SK-N-SH treated with all-trans-retinoic acid at 6 μM for 48 hours (cell line): ENCODE measurements around the gene ELOVL2.

Experiments used
- ATAC-seq: fragments of 200-7000 bp; cut with Tn5 transposase; 3 replicates; pipeline ENCODE4 v1.9.1; 2020; ENCODE audit warnings: mild to moderate bottlenecking, moderate library complexity
- BACH2 ChIP-seq: fragments of 250-450 bp; sonication (Bioruptor Pico); IDR thresholded peaks from 2 replicates; pipeline ENCODE4 v1.9.0; 2021; ENCODE audit warnings: mild to moderate bottlenecking, borderline replicate concordance
- CSDC2 ChIP-seq: fragments of 250-450 bp; sonication (Bioruptor Pico); IDR thresholded peaks from 2 replicates; pipeline ENCODE4 v1.5.0; 2020; ENCODE audit warnings: mild to moderate bottlenecking, moderate library complexity
- CSRNP3 ChIP-seq: fragments of 250-450 bp; sonication (Bioruptor Pico); IDR thresholded peaks from 2 replicates; pipeline ENCODE4 v1.5.1; 2021; ENCODE audit warnings: mild to moderate bottlenecking, moderate library complexity
- ESRRG ChIP-seq: fragments of 250-450 bp; sonication (Bioruptor Pico); IDR thresholded peaks from 2 replicates; pipeline ENCODE4 v1.6.1; 2021; ENCODE audit warnings: mild to moderate bottlenecking
- GLIS3 ChIP-seq: fragments of 250-450 bp; sonication (Bioruptor Pico); IDR thresholded peaks from 2 replicates; pipeline ENCODE4 v1.5.0; 2020; ENCODE audit warnings: mild to moderate bottlenecking, moderate library complexity
- ISL1 ChIP-seq: fragments of 250-450 bp; sonication (Bioruptor Pico); IDR thresholded peaks from 2 replicates; pipeline ENCODE4 v2.1.2; 2022; ENCODE audit warnings: mild to moderate bottlenecking, moderate library complexity
- OSR1 ChIP-seq: fragments of 250-450 bp; sonication (Bioruptor Pico); IDR thresholded peaks from 2 replicates; pipeline ENCODE4 v1.8.0; 2022; ENCODE audit warnings: moderate library complexity, mild to moderate bottlenecking, inconsistent platforms
- PATZ1 ChIP-seq: fragments of 250-450 bp; sonication (Bioruptor Pico); IDR thresholded peaks from 2 replicates; pipeline ENCODE4 v1.8.0; 2020; ENCODE audit warnings: mild to moderate bottlenecking, moderate library complexity, borderline replicate concordance
- PPARA ChIP-seq: fragments of 250-450 bp; sonication (Bioruptor Pico); IDR thresholded peaks from 2 replicates; pipeline ENCODE4 v1.5.0; 2020; ENCODE audit warnings: mild to moderate bottlenecking, borderline replicate concordance
- RARB ChIP-seq: fragments of 250-450 bp; sonication (Bioruptor Pico); IDR thresholded peaks from 2 replicates; pipeline ENCODE4 v1.8.0; 2021; ENCODE audit warnings: mild to moderate bottlenecking, moderate library complexity
- SNAI2 ChIP-seq: fragments of 250-450 bp; sonication (Bioruptor Pico); IDR thresholded peaks from 2 replicates; pipeline ENCODE4 v1.5.0; 2020; ENCODE audit warnings: mild to moderate bottlenecking, moderate library complexity
- TCF4 ChIP-seq: fragments of 250-450 bp; sonication (Bioruptor Pico); IDR thresholded peaks from 2 replicates; pipeline ENCODE4 v1.8.0; 2021; ENCODE audit warnings: mild to moderate bottlenecking, moderate library complexity, borderline replicate concordance
- TOX ChIP-seq: fragments of 250-450 bp; sonication (Bioruptor Pico); IDR thresholded peaks from 2 replicates; pipeline ENCODE4 v1.8.0; 2021; ENCODE audit warnings: mild to moderate bottlenecking, moderate library complexity, borderline replicate concordance
- TSHZ2 ChIP-seq: fragments of 250-450 bp; sonication (Bioruptor Pico); IDR thresholded peaks from 2 replicates; pipeline ENCODE4 v1.5.0; 2020; ENCODE audit warnings: mild to moderate bottlenecking, moderate library complexity
- ZC3H10 ChIP-seq: fragments of 250-450 bp; sonication (Bioruptor Pico); IDR thresholded peaks from 2 replicates; pipeline ENCODE4 v1.5.1; 2021; ENCODE audit warnings: mild to moderate bottlenecking, moderate library complexity
- ZFP3 ChIP-seq: fragments of 250-450 bp; sonication (Bioruptor Pico); IDR thresholded peaks from 2 replicates; pipeline ENCODE4 v1.5.0; 2020; ENCODE audit warnings: mild to moderate bottlenecking, moderate library complexity
- ZFP30 ChIP-seq: fragments of 450-650 bp; formaldehyde crosslinking; IDR thresholded peaks from 2 replicates; pipeline ENCODE4 v1.5.0; 2022; ENCODE audit warnings: mild to moderate bottlenecking, moderate library complexity
- ZNF565 ChIP-seq: fragments of 450-650 bp; formaldehyde crosslinking; conservative IDR thresholded peaks from 2 replicates; pipeline ENCODE4 v1.5.0; 2020; ENCODE audit warnings: low read depth, mild to moderate bottlenecking, moderate library complexity
- ZNF8 ChIP-seq: fragments of 450-650 bp; formaldehyde crosslinking; IDR thresholded peaks from 2 replicates; pipeline ENCODE4 v1.5.0; 2020; ENCODE audit warnings: mild to moderate bottlenecking, moderate library complexity
- TF ChIP-seq, protein P1 (sequence below): fragments of 250-450 bp; sonication (Bioruptor Pico); IDR thresholded peaks from 2 replicates; pipeline ENCODE4 v1.8.0; 2021; ENCODE audit warnings: low read depth, mild to moderate bottlenecking, moderate library complexity, borderline replicate concordance
- TF ChIP-seq, protein P2 (sequence below): fragments of 250-450 bp; sonication (Bioruptor Pico); IDR thresholded peaks from 2 replicates; pipeline ENCODE4 v1.5.1; 2020; ENCODE audit warnings: low read depth, mild to moderate bottlenecking, moderate library complexity

The ELOVL2 gene

DNA sequence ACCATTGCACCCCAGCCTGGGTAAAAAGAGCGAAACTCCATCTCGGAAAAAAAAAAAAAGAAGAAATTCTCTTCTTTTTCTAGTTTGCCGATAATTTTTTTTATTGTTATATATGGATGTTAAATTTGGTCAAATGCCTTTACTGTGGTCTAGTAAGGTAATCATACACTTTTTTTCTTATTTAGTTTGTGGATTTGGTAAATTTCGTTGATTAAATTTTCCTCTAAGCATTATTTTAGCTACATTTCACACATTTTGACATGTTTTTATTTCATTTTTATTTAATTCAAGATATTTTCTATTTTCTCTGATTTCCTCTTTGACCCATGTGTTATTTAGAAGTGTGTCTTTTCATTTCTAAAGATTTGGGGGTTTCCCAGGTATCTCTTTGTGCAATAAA, 18.0 kb upstream of the ELOVL2 start:
- TF ChIP-seq ZFP30 (no peak), RARB (no peak), TOX (CRISPR knock-in tag) (no peak), BACH2 (no peak)
- TF ChIP-seq, protein P1, sequence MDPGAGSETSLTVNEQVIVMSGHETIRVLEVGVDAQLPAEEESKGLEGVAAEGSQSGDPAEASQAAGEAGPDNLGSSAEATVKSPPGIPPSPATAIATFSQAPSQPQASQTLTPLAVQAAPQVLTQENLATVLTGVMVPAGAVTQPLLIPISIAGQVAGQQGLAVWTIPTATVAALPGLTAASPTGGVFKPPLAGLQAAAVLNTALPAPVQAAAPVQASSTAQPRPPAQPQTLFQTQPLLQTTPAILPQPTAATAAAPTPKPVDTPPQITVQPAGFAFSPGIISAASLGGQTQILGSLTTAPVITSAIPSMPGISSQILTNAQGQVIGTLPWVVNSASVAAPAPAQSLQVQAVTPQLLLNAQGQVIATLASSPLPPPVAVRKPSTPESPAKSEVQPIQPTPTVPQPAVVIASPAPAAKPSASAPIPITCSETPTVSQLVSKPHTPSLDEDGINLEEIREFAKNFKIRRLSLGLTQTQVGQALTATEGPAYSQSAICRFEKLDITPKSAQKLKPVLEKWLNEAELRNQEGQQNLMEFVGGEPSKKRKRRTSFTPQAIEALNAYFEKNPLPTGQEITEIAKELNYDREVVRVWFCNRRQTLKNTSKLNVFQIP (CRISPR knock-in tag): no peak
- no peak for ATAC-seq

GRCh38 chr6:11058406-11058805, 14.3 kb upstream of the ELOVL2 start:
- no peak for TF ChIP-seq CSDC2 (CRISPR knock-in tag)
- TF ChIP-seq ZNF565 (CRISPR knock-in tag): no peak
- TF ChIP-seq ESRRG (CRISPR knock-in tag): no peak
- TF ChIP-seq ISL1 (CRISPR knock-in tag): no peak
- no peak for TF ChIP-seq TSHZ2 (CRISPR knock-in tag)
- no peak for TF ChIP-seq BACH2
- no peak for TF ChIP-seq PATZ1
- no peak for TF ChIP-seq CSRNP3 (CRISPR knock-in tag)
- no peak for TF ChIP-seq ZFP30
- TF ChIP-seq PPARA (CRISPR knock-in tag): no peak
- TF ChIP-seq OSR1: no peak
- TF ChIP-seq ZC3H10: no peak
- TF ChIP-seq ZNF8 (CRISPR knock-in tag): no peak
- TF ChIP-seq TOX (CRISPR knock-in tag): no peak
- TF ChIP-seq, protein P2, sequence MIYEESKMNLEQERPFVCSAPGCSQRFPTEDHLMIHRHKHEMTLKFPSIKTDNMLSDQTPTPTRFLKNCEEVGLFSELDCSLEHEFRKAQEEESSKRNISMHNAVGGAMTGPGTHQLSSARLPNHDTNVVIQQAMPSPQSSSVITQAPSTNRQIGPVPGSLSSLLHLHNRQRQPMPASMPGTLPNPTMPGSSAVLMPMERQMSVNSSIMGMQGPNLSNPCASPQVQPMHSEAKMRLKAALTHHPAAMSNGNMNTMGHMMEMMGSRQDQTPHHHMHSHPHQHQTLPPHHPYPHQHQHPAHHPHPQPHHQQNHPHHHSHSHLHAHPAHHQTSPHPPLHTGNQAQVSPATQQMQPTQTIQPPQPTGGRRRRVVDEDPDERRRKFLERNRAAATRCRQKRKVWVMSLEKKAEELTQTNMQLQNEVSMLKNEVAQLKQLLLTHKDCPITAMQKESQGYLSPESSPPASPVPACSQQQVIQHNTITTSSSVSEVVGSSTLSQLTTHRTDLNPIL (CRISPR knock-in tag): no peak
- TF ChIP-seq GLIS3 (CRISPR knock-in tag): no peak
- TF ChIP-seq TCF4 (CRISPR knock-in tag): no peak
- TF ChIP-seq SNAI2 (CRISPR knock-in tag): no peak
- TF ChIP-seq RARB: no peak
- ATAC-seq: no peak

GRCh38 chr6:11056871-11057270, 12.8 kb upstream of the ELOVL2 start:
- no peak for ATAC-seq
- TF ChIP-seq ESRRG (CRISPR knock-in tag): no peak
- no peak for TF ChIP-seq SNAI2 (CRISPR knock-in tag)
- TF ChIP-seq TCF4 (CRISPR knock-in tag): no peak
- no peak for TF ChIP-seq OSR1
- TF ChIP-seq ZFP30: no peak
- no peak for TF ChIP-seq ZFP3
- no peak for TF ChIP-seq ZNF8 (CRISPR knock-in tag)
- no peak for TF ChIP-seq CSRNP3 (CRISPR knock-in tag)
- TF ChIP-seq ZC3H10: no peak
